ENCODE results near the gene PDIA4. TPM values are rescaled to one million over a fixed set of nuclear protein-coding genes. Genes with fewer than 3 reads are reported as not detected.
"Not testable (repeated sequence)": the region's sequence is repeated elsewhere in the genome, so short reads cannot be mapped to it uniquely, and the experiment has no call there.

The PDIA4 gene
- total RNA-seq, 1 donor, result 200 TPM

- no peak for TF ChIP-seq CTCF (IDR thresholded peaks at IDR 0.05; ENCODE audit: insufficient read depth, low read length)
- no peak overlapping the region for H3K4me3 ChIP-seq (ENCODE audit: low read depth, low read length)
- DNase-seq (ENCODE audit: low read depth), result no peak
Observed at GRCh38 chr7:149036676-149037075, 8.4 kb upstream of the PDIA4 start.

- no peak for DNase-seq (ENCODE audit: low read depth)
- no peak for TF ChIP-seq CTCF (IDR thresholded peaks at IDR 0.05; ENCODE audit: insufficient read depth, low read length)
- H3K4me3 ChIP-seq (ENCODE audit: low read depth, low read length), result no peak overlapping the region
Observed at GRCh38 chr7:149031353-149031910, 3.1 kb upstream of the PDIA4 start.

- DNase-seq (ENCODE audit: low read depth); H3K4me3 ChIP-seq (ENCODE audit: low read depth, low read length): not testable (repeated sequence)
Observed at GRCh38 chr7:149030439-149030838, 2.1 kb upstream of the PDIA4 start.

GRCh38 chr7:149027611-149028345 lies 527 bp downstream of the PDIA4 start:
- H3K4me3 ChIP-seq (ENCODE audit: low read depth, low read length), result peak overlapping the region; percentile 86
- peak; percentile 51 for DNase-seq (ENCODE audit: low read depth)
- no peak for TF ChIP-seq CTCF (IDR thresholded peaks at IDR 0.05; ENCODE audit: insufficient read depth, low read length)

- no peak for TF ChIP-seq CTCF (IDR thresholded peaks at IDR 0.05; ENCODE audit: insufficient read depth, low read length)
- H3K4me3 ChIP-seq (ENCODE audit: low read depth, low read length), result peak overlapping the region; percentile 86
- peak; percentile 27 for DNase-seq (ENCODE audit: low read depth)
Observed at GRCh38 chr7:149027055-149027454, 1.2 kb downstream of the PDIA4 start.

- H3K4me3 ChIP-seq (ENCODE audit: low read depth, low read length), result no peak overlapping the region
- no peak for DNase-seq (ENCODE audit: low read depth)
- TF ChIP-seq CTCF (IDR thresholded peaks at IDR 0.05; ENCODE audit: insufficient read depth, low read length), result no peak
Observed at GRCh38 chr7:149023662-149024061, 4.6 kb downstream of the PDIA4 start.

GRCh38 chr7:149022756-149023360 lies 5.4 kb downstream of the PDIA4 start:
- no peak for TF ChIP-seq CTCF (IDR thresholded peaks at IDR 0.05; ENCODE audit: insufficient read depth, low read length)
- DNase-seq (ENCODE audit: low read depth), result no peak
- H3K4me3 ChIP-seq (ENCODE audit: low read depth, low read length), result no peak overlapping the region
